GM23338 (cell line): ENCODE results near the gene UNC79.

Source experiments
- CREB1 ChIP-seq: fragments of 250-450 bp; sonication (Bioruptor Pico); IDR thresholded peaks from 2 replicates; pipeline ENCODE4 v1.5.0; 2020; ENCODE audit warnings: low read depth, mild to moderate bottlenecking, moderate library complexity
- EZH2 ChIP-seq: fragments of 200-600 bp; sonication (generic); IDR thresholded peaks from one replicate; pipeline ENCODE4 v1.8.0; 2017; ENCODE audit warnings: antibody characterized with exemption, mild to moderate bottlenecking, low read depth; ENCODE audit not compliant: unreplicated experiment
- EZH2phosphoT487 ChIP-seq: fragments of 200-600 bp; sonication (generic); IDR thresholded peaks from one replicate; pipeline ENCODE4 v1.8.1; 2018; ENCODE audit warnings: antibody characterized with exemption; ENCODE audit not compliant: unreplicated experiment
- POLR2AphosphoS5 ChIP-seq: IDR thresholded peaks from 2 replicates; pipeline ENCODE4 v1.6.1; 2016; ENCODE audit warnings: antibody characterized with exemption, low read depth
- ZNF114 ChIP-seq: fragments of 250-450 bp; sonication (Bioruptor Pico); IDR thresholded peaks from 2 replicates; pipeline ENCODE4 v1.5.0; 2020; ENCODE audit warnings: mild to moderate bottlenecking, moderate library complexity
- ZNF331 ChIP-seq: fragments of 250-450 bp; sonication (Bioruptor Pico); IDR thresholded peaks from 2 replicates; pipeline ENCODE4 v1.5.0; 2020; ENCODE audit warnings: low read depth, mild to moderate bottlenecking, moderate library complexity
- TF ChIP-seq, protein P1 (sequence below), 2 experiments: fragments of 200-600 bp in 1 of 2; sonication (generic) in 1 of 2; conservative IDR thresholded peaks; 2 replicates each; pipeline versions ENCODE4 v1.5.1 to v1.6.1; 2016 to 2017; ENCODE audit warnings: antibody characterized with exemption in 2 of 2, low read depth in 2 of 2, mild to moderate bottlenecking in 2 of 2, moderate library complexity in 1 of 2
- TF ChIP-seq, protein P2 (sequence below): IDR thresholded peaks from one replicate; pipeline ENCODE4 v1.6.1; 2018; ENCODE audit warnings: antibody characterized with exemption; ENCODE audit not compliant: unreplicated experiment

DNA sequence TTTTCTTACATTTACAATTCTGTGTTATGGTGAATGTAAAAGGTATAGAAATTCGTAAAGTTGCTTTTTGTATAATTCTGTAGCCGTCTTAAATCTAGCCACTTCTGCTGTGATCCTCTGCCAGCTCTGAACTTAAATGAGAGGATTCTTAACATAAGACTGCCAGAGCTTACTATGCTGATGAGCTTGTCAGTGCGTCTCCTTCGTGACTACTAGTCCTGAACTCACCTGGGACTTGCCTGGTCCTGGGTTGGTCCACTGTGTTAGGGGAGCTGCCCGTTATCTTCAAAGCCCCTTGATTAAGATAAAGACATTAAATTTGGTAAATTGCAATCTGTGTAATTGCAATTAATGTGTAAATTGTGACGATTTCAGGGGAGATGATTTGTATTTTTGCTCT, 44.7 kb downstream of the UNC79 start:
- no peak for TF ChIP-seq EZH2
- TF ChIP-seq, protein P1, sequence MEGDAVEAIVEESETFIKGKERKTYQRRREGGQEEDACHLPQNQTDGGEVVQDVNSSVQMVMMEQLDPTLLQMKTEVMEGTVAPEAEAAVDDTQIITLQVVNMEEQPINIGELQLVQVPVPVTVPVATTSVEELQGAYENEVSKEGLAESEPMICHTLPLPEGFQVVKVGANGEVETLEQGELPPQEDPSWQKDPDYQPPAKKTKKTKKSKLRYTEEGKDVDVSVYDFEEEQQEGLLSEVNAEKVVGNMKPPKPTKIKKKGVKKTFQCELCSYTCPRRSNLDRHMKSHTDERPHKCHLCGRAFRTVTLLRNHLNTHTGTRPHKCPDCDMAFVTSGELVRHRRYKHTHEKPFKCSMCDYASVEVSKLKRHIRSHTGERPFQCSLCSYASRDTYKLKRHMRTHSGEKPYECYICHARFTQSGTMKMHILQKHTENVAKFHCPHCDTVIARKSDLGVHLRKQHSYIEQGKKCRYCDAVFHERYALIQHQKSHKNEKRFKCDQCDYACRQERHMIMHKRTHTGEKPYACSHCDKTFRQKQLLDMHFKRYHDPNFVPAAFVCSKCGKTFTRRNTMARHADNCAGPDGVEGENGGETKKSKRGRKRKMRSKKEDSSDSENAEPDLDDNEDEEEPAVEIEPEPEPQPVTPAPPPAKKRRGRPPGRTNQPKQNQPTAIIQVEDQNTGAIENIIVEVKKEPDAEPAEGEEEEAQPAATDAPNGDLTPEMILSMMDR (conservative IDR thresholded peaks at IDR 0.05; ENCODE audit: low read depth in 2 of 2) = no peak
- no peak for TF ChIP-seq POLR2AphosphoS5
- TF ChIP-seq, protein P2, sequence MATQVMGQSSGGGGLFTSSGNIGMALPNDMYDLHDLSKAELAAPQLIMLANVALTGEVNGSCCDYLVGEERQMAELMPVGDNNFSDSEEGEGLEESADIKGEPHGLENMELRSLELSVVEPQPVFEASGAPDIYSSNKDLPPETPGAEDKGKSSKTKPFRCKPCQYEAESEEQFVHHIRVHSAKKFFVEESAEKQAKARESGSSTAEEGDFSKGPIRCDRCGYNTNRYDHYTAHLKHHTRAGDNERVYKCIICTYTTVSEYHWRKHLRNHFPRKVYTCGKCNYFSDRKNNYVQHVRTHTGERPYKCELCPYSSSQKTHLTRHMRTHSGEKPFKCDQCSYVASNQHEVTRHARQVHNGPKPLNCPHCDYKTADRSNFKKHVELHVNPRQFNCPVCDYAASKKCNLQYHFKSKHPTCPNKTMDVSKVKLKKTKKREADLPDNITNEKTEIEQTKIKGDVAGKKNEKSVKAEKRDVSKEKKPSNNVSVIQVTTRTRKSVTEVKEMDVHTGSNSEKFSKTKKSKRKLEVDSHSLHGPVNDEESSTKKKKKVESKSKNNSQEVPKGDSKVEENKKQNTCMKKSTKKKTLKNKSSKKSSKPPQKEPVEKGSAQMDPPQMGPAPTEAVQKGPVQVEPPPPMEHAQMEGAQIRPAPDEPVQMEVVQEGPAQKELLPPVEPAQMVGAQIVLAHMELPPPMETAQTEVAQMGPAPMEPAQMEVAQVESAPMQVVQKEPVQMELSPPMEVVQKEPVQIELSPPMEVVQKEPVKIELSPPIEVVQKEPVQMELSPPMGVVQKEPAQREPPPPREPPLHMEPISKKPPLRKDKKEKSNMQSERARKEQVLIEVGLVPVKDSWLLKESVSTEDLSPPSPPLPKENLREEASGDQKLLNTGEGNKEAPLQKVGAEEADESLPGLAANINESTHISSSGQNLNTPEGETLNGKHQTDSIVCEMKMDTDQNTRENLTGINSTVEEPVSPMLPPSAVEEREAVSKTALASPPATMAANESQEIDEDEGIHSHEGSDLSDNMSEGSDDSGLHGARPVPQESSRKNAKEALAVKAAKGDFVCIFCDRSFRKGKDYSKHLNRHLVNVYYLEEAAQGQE = no peak
- no peak for TF ChIP-seq EZH2phosphoT487
- TF ChIP-seq CREB1 (CRISPR knock-in tag) = no peak
- TF ChIP-seq ZNF331 (CRISPR knock-in tag) = no peak
- no peak for TF ChIP-seq ZNF114
